AG09319 (cell line): ENCODE measurements around the gene HIF1AN.

Experiments used
- DNase-seq: peaks from one replicate; pipeline ENCODE4 v3.0.0-alpha.2; 2010; ENCODE audit warnings: low read depth; ENCODE audit errors: extremely low read depth
- TF ChIP-seq, protein P1 (sequence below): IDR thresholded peaks from 2 replicates; pipeline ENCODE4 v1.5.1; 2011; ENCODE audit warnings: low read depth, mild to moderate bottlenecking, inconsistent platforms, low read length, moderate library complexity

HIF1AN gene

DNA sequence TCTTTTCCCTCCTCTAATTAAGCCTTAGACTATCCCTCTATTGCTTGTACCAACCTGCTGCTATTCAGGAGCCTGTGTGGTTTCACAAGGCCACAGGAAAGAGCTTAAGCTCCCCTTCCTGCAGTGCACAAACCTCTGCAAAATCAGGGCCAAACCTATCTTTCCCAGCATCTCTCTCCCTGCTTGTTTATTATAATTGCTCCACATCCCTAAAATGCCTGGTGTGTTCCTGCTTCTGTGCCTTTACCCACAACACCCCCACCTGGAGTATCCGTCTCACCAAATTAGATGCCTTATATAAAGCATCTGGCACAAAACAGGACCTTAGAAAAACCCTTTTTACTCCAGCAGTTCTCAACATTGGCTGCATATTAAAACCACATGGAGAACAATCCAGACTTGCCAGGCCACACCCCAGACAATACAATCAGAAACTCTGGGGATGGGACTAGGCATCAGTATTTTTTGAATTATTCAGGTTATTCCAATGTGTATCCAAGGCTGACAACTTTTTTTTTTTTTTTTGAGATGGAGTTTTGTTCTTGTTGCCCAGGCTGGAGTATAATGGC, 32.7 kb upstream of the HIF1AN start:
- TF ChIP-seq, protein P1, sequence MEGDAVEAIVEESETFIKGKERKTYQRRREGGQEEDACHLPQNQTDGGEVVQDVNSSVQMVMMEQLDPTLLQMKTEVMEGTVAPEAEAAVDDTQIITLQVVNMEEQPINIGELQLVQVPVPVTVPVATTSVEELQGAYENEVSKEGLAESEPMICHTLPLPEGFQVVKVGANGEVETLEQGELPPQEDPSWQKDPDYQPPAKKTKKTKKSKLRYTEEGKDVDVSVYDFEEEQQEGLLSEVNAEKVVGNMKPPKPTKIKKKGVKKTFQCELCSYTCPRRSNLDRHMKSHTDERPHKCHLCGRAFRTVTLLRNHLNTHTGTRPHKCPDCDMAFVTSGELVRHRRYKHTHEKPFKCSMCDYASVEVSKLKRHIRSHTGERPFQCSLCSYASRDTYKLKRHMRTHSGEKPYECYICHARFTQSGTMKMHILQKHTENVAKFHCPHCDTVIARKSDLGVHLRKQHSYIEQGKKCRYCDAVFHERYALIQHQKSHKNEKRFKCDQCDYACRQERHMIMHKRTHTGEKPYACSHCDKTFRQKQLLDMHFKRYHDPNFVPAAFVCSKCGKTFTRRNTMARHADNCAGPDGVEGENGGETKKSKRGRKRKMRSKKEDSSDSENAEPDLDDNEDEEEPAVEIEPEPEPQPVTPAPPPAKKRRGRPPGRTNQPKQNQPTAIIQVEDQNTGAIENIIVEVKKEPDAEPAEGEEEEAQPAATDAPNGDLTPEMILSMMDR: no peak
- DNase-seq: no peak

DNA sequence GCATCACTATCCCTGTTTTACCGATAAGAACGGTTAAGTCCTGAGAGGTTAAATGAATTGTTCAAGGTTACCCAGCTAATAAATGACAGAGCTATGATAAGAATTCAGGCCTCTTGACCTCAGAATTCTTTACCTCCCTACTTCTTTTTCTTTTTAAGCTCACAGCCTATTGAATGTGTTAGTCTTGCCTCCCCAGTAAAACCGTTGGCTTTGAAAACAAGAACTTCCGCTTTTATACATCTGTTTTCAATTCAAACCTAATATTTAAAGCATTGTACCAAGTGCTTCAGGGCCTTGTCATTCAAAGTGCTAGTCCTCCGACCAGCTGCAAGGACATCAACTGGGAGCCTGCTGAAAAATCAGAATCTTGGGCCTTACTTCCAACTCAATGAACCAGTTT, 31.6 kb upstream of the HIF1AN start:
- DNase-seq: peak; percentile 24
- TF ChIP-seq, protein P1: no peak

DNA sequence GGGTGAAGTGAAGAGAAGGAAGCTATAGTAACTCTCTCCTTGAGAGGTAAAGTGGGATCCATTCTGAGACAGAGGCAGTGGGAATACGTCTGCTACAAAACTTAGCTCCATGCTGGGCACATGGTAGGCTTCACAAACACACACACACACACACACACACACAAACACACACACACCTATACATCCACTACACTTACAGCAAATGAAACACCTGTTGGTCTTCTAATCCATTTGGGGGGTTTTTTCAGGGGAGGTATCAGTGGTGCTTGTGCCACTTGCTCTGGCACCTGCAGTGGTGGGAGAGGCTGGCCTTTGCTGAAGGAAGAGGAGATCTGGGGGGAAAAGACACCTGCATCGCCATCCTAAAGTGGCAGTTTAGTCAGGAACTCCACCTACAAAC, 30.6 kb upstream of the HIF1AN start:
- no peak for DNase-seq
- TF ChIP-seq, protein P1: no peak

DNA sequence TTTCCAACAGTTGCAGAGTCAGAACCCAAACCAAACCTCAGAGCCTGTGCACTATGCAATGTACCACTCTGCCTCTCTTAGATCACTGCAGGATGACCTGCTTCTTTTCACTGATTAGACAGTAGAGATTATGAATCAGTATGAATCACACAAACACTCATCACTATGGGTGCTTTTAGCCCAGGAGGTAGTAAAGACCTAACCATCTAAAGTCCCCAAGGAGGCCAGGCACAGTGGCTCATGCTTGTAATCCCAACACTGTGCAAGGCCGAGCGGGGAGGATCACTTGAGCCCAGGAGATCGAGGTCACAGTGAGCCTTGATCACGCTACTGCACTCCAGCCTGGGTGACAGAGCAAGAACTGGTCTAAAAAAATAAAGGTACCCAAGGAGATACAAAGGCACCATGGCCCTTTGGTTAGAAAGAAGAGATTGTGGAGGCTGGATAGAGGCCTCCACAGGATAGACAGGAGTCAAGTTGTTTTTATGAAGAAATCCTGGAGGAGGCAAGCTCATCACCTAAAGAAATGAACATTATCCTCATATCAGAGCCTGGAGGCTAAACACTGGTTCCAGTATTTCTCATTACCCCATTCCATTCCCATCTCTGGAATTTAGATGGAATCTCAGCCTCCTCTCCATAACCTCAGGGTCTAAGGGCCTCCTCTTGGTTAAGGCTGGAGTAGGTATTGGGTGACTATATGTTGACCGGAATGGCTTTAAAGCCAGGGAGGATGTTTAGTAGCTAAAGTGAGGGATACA, 29.0 kb upstream of the HIF1AN start:
- DNase-seq: no peak
- TF ChIP-seq, protein P1: no peak

DNA sequence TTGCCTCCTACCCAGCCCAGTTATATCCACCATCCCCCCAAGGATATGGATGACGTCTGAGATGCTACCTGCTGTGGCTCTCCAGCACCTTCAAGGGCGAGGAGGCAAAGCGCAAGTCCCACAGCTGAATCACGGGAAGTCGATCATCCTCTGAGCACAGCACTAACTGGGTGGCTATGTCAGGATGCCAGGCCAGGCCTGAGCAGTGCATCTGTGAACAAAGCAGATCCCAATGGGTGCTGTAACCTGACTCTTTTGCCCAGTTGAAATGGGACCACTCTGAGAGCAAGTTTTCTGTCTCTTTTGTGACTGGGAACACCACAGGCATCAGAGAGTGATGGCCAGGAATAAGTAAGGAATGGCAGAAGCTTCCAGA, 28.4 kb upstream of the HIF1AN start:
- no peak for DNase-seq
- TF ChIP-seq, protein P1: no peak

DNA sequence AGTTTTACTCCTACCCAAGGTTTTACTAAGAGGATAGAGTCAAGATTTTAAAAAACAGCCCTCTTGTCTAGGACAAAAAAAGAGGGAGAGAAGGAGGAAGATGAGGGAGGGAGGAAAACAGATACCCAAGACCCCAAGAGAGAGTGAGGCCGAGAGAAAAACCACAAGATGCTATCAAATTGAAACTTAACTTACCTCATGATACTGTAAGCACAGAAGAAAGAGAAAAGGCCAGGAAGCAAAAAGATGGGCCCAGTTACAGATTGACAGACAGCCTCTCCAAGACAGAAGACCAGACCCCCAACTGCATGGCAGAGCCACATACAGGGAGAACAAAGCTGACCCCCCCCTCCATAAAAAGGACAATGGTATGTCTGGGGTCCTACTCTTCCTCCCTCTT, 27.5 kb upstream of the HIF1AN start:
- TF ChIP-seq, protein P1: no peak
- no peak for DNase-seq

DNA sequence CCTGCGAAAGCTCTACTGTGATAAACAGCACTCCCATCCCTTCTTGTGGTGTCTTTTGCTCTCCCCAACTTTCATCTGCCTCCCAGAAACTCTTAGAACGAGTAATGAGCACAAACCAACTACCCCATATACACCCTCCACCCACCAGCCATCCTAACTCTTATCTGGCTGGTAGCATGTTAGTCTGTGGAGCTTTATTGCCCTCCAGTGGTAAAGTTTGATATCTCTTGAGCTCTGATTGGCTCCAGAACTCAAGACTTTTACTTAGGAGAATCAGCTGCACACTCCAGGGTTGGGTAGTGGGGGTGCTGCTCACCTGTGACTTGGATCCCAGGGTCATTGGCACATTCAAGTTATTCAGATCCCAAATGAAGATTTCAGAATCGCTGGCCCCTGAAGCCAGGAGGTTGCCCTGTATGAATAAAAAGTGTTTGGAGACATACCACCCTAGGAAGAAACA, 27.0 kb upstream of the HIF1AN start:
- DNase-seq: peak; percentile 23
- TF ChIP-seq, protein P1: peak; percentile 71
